Adipocyte (in vitro differentiated cells): ENCODE results near the gene GRM7.

Source experiments
- DNase-seq: peaks from one replicate; pipeline ENCODE4 v3.0.0-alpha.2; 2015; ENCODE audit warnings: low read depth
- H3K27me3 ChIP-seq: replicated peaks from 2 replicates; pipeline ENCODE4 v1.7.0; 2013; ENCODE audit warnings: mild to moderate bottlenecking, low read length, moderate library complexity; ENCODE audit not compliant: control insufficient read depth, insufficient read depth
- H3K36me3 ChIP-seq: 2 replicates; pipeline ENCODE4 v1.7.0; 2013; ENCODE audit warnings: low read length, mild to moderate bottlenecking, moderate library complexity; ENCODE audit not compliant: control insufficient read depth, insufficient read depth, severe bottlenecking
- H3K4me1 ChIP-seq: 2 replicates; pipeline ENCODE4 v1.7.0; 2013; ENCODE audit warnings: mild to moderate bottlenecking, low read length, moderate library complexity; ENCODE audit not compliant: control insufficient read depth, insufficient read depth
- H3K4me3 ChIP-seq: 2 replicates; pipeline ENCODE4 v1.7.0; 2013; ENCODE audit warnings: mild to moderate bottlenecking, low read length, moderate library complexity
- H3K9ac ChIP-seq: 2 replicates; pipeline ENCODE4 v1.7.0; 2013; ENCODE audit warnings: mild to moderate bottlenecking, low read length, moderate library complexity
- H3K9me3 ChIP-seq: 2 replicates; pipeline ENCODE4 v1.7.0; 2013; ENCODE audit warnings: mild to moderate bottlenecking, low read length, moderate library complexity; ENCODE audit not compliant: control insufficient read depth

The GRM7 gene

DNA sequence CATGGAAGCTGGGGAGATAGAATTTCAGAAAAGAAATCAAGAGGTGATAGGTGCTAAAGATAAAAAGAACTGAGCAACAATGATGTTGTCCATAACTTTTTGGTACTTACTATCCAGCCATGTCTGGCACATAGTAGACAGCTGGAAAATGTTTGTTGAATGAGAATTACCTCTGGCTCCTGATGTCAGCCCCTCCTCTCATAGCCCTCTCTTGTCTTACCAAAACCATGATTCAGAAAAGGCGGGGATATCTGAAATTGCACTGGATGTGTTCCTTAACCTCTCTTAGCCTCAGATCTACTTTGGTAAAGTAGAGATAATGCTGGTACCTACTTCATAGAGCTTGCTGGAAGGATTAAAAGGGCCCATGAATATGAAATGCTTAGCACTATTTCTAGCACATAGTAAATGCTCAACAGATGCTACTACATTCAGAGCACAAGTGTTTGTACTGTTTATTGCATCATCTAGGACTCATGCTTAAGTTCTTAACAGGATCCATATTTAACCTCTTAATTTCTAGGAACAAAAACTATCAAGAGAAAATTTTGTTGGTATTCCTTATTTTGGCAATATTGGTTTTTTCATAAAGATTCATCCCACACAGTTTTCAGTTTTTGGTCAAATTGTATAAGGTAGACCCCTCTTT, 859.9 kb downstream of the GRM7 start:
- H3K9me3 ChIP-seq = no peaks in the 10 kb centered on the region
- no peaks in the 10 kb centered on the region for H3K36me3 ChIP-seq
- no peaks in the 10 kb centered on the region for H3K27me3 ChIP-seq
- H3K4me3 ChIP-seq = no peak overlapping the region
- no peaks in the 10 kb centered on the region for H3K4me1 ChIP-seq
- no peak for DNase-seq
- H3K9ac ChIP-seq = no peak overlapping the region

DNA sequence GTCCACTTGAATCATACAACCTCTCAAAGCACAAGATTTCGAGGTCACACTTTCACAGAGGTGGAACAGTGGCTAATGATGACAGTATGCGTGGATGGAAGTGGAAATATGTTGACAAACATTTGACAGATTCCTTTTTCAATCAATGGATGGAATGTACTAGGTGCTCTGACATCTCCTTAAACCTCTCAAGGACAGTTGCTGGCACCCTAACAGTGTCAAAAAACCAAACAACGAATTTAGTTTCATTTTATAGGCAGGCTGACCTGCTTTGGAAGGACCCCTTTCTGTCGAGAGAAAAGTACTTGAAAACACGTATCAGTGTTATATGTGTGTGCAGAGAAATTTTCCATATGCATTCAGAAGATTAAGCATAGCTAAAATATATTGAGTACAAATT, 861.0 kb downstream of the GRM7 start:
- Histone ChIP-seq H3K4me3 (no peak overlapping the region), H3K36me3 (no peaks in the 10 kb centered on the region), H3K27me3 (no peaks in the 10 kb centered on the region), H3K9me3 (no peaks in the 10 kb centered on the region), H3K9ac (no peak overlapping the region), H3K4me1 (no peaks in the 10 kb centered on the region)
- no peak for DNase-seq

DNA sequence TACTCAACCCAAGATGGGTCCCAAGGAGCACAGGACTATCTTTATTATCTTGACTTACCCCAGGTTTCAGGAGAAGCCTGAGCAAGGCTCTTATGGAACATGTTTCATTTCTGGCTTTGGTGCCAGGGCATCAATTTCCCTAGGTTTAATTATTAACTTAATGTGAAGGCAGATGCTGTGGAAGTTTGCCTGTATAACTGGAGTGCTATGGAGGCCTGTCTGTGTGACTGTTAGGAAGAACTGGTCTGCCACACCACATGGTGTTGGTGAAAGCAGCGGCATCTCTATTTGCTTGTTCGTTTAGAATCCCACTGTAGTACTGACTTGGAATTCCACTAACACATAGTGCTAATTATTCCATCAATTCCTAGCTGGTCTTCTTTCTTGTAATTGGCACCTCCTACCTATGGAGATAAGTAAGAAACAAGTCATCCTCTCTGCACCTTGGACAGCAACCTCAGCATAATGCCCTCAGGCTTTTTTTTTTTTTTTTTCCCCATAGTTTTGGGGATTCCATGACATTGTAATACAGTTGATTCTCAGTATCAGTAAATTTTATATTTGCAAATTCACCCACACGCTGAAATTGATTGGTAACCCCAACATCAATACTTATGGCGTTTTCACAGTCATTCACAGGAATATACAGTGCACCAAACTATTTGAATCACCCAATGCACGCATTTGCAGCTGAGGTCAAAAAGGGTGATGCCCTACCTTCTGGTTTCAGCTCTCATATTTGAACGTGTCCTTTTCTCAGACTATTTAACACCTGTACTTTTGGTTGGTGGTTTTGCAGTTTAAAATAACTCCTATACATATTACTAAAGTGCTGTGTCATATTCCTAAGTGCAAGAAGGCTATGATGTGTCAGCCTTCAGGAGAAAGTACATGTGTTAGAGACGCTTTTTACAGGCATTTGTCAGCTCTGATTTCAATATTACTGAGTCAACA, 867.9 kb downstream of the GRM7 start:
- Histone ChIP-seq H3K9me3 (no peaks in the 10 kb centered on the region), H3K36me3 (no peaks in the 10 kb centered on the region), H3K4me1 (peaks cover under 1% of the 10 kb centered on the region), H3K4me3 (no peak overlapping the region), H3K9ac (no peak overlapping the region), H3K27me3 (no peaks in the 10 kb centered on the region)
- DNase-seq = no peak

DNA sequence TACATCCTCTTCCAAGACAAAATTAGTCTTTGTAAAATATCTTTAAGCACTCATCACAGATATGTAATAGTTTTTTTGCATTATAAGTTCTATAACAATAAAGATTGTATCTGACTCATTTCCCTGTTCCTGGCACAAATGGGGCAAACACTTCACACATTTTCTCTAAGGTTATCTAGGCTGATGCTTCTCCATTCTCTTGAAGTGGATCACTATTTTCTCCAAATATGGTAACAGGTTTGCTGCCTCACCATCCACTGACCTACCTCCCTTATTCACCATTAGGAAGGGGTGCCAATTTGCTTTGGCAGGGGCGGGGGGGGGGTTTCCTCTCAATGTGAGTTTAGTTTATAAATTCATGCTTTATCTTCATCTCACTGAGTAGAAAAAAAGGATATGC, 873.0 kb downstream of the GRM7 start:
- H3K9ac ChIP-seq = no peak overlapping the region
- peaks cover 11% of the 10 kb centered on the region for H3K4me1 ChIP-seq
- no peaks in the 10 kb centered on the region for H3K27me3 ChIP-seq
- no peak overlapping the region for H3K4me3 ChIP-seq
- no peak for DNase-seq
- no peaks in the 10 kb centered on the region for H3K9me3 ChIP-seq
- no peaks in the 10 kb centered on the region for H3K36me3 ChIP-seq

DNA sequence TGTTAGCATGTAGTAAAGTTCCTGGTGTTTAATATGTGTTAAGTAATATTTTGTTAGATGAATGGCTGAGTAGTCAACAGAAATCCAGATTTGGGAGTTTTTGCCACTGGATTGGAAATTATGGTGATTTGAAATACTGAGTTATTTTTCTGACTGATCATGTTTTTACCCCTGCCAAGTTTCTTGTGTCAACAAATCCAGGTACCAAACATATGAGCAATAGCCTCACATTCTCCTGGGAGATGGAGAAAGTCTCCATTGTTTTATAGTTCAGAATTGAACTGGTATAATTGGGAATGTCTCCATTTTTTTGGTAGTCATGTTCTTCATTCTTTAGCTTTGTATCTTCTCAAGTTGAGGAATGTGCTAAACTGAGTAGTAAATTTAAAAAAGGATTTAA, 873.5 kb downstream of the GRM7 start:
- H3K4me3 ChIP-seq = no peak overlapping the region
- no peak for DNase-seq
- H3K9me3 ChIP-seq = no peaks in the 10 kb centered on the region
- no peaks in the 10 kb centered on the region for H3K27me3 ChIP-seq
- peaks cover 11% of the 10 kb centered on the region for H3K4me1 ChIP-seq
- no peaks in the 10 kb centered on the region for H3K36me3 ChIP-seq
- H3K9ac ChIP-seq = no peak overlapping the region

DNA sequence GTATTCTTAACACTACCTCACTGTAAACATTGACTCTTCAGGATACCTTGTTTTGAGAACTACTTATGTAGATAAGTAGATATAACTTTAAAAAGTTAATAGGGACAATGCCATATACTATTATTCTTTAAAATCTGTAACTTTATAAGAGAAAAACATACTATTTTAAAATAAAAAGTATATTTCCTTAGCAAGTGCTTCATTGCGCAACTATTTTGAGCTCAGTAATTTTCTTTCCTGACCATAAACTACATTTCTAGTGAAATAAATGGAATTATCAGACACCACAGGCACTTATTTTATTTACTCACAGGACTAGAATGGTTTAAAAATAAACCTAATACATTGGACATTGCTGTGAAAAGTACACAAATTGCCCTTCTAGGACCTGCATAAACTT, 876.3 kb downstream of the GRM7 start:
- no peaks in the 10 kb centered on the region for H3K27me3 ChIP-seq
- H3K9ac ChIP-seq = no peak overlapping the region
- DNase-seq = no peak
- H3K36me3 ChIP-seq = no peaks in the 10 kb centered on the region
- H3K4me1 ChIP-seq = peaks cover 11% of the 10 kb centered on the region
- H3K9me3 ChIP-seq = no peaks in the 10 kb centered on the region
- no peak overlapping the region for H3K4me3 ChIP-seq

DNA sequence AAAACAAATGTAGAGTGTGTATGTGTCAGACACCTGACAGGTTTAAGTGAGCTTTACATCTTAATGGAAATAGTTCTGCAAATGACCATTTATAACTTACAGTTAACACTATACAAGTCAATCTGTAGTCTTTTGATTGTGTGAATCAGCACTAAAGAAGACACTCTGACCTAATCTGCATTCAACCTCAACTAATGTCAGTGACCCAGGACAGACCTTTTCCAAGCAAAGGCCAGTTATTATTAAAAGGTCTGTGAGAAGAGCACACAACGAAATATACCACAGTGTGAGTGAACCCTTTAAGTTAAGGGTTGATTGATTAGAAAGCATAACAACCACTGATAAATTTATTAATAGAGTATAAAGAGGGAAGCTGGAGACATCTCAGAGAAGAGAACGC, 878.8 kb downstream of the GRM7 start:
- Histone ChIP-seq H3K4me1 (peaks cover 6% of the 10 kb centered on the region), H3K9me3 (no peaks in the 10 kb centered on the region), H3K27me3 (no peaks in the 10 kb centered on the region), H3K36me3 (no peaks in the 10 kb centered on the region), H3K9ac (no peak overlapping the region), H3K4me3 (no peak overlapping the region)
- DNase-seq = no peak

DNA sequence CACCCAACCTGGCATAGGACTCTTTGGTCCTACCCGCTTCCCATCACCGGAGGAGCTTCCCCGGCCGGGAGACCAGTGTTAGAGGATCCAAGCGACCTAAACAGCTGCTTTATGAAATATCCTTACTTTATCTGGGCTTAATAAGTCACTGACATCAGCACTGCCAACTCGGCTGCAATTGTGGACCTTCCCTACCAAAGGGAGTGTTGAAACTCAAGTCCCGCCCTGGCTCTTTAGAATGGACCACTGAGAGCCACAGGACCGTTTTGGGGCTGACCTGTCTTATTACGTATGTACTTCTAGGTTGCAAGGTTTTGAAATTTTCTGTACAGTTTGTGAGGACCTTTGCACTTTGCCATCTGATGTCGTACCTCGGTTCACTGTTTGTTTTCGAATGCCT, 879.5 kb downstream of the GRM7 start:
- no peak for DNase-seq
- Histone ChIP-seq H3K27me3 (no peaks in the 10 kb centered on the region), H3K4me3 (no peak overlapping the region), H3K9ac (no peak overlapping the region), H3K9me3 (no peaks in the 10 kb centered on the region), H3K4me1 (no peaks in the 10 kb centered on the region), H3K36me3 (no peaks in the 10 kb centered on the region)

DNA sequence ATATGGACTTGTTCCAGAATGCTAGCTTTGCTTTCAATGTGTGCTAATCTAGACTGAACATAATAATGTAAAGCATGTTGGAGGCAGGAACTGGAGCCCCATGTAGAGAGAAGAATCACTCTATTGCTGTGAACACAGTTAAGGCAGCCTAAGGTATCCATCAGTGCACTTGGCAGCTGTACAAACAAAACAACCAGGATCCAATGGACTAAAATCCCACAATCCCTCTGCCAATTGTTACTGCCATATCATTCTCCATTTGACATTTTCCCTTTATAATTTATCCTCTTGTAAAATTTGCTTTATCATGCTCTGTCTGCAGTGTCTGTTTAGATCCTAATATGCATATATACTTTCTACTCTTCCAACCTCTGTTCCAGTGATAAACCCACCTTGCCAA, 883.9 kb downstream of the GRM7 start:
- no peaks in the 10 kb centered on the region for H3K36me3 ChIP-seq
- H3K9me3 ChIP-seq = no peaks in the 10 kb centered on the region
- H3K4me1 ChIP-seq = no peaks in the 10 kb centered on the region
- H3K4me3 ChIP-seq = no peak overlapping the region
- no peak for DNase-seq
- no peaks in the 10 kb centered on the region for H3K27me3 ChIP-seq
- H3K9ac ChIP-seq = no peak overlapping the region

DNA sequence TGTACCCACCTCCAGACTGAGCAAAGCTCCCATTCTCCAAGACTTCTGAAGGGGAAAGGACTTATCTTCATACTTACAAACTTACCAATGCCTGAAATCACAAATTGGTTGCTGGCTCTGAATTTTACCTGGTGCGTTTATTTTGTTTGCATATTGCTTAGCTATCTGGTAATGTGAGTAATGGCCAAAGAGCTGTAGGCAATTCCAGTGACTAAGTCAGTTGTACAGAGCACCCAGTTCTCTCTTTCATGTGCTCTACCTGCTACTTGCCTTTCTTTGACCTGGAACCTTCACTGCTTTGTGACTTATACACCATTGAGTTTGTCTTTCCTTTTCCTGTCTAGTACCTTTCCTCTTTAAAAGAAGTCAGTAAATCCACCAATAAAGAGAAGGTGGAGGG, 884.8 kb downstream of the GRM7 start:
- H3K9me3 ChIP-seq = no peaks in the 10 kb centered on the region
- H3K36me3 ChIP-seq = no peaks in the 10 kb centered on the region
- no peak overlapping the region for H3K9ac ChIP-seq
- H3K4me1 ChIP-seq = no peaks in the 10 kb centered on the region
- DNase-seq = no peak
- H3K27me3 ChIP-seq = no peaks in the 10 kb centered on the region
- no peak overlapping the region for H3K4me3 ChIP-seq

DNA sequence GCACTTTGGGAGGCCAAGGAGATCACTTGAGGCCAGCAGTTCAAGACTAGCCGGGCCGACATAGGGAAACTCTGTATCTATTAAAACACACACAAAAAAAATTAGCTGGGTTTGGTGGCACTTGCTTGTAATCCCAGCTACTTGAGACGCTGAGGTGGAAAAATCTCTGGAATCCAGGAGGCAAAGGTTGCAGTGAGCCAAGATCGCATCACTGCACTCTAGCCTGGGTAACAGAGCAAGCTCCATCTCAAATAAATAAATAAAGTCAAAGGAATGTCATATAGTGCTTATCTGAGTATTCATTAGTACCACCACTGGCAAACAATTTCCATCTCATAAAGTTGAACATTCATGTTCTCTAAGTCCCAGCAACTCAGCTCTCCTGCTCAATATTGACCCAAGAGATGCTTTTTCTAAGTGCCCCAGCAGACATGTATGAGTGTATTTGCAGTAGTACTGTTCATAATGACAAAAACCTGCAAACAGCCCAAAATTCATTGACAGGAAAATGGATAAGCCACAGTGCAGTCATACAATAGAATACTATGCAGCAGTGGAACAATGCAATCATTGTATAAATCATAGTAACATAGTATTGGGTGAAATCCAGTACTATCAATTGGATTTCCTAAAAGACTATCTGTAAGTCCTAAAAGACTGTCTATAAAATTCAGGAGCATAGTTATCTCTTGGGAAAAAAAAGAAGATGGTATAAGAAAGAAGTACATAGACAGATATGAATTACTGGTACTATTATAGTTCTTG, 889.2 kb downstream of the GRM7 start:
- no peak for DNase-seq
- no peak overlapping the region for H3K4me3 ChIP-seq
- no peaks in the 10 kb centered on the region for H3K27me3 ChIP-seq
- H3K4me1 ChIP-seq = no peaks in the 10 kb centered on the region
- no peaks in the 10 kb centered on the region for H3K36me3 ChIP-seq
- no peaks in the 10 kb centered on the region for H3K9me3 ChIP-seq
- H3K9ac ChIP-seq = no peak overlapping the region
